Heart left ventricle (tissue), 16 donors: Measurements from ENCODE around the gene TCEAL6. TPM values are rescaled to one million over a fixed set of nuclear protein-coding genes. Genes with fewer than 3 reads are reported as not detected.
"Not testable (repeated sequence)": the region's sequence is repeated elsewhere in the genome, so short reads cannot be mapped to it uniquely, and the experiment has no call there.

ENCODE experiments used
- ATAC-seq, 4 donors: fragments of 200-7000 bp; cut with Tn5 transposase; one replicate each; pipeline ENCODE4 v1.9.1; 2020 to 2022; ENCODE audit warnings: moderate library complexity in 4 of 4, mild to moderate bottlenecking in 3 of 4, moderate number of reproducible peaks in 1 of 4
- DNase-seq, 5 donors: peaks; one replicate each; pipeline ENCODE4 v3.0.0-alpha.2; 2020
- H3K27ac ChIP-seq, 12 donors: fragments of 200-600 bp; sonication (generic) in 4 of 12; one replicate each; pipeline versions ENCODE4 v1.5.0 to v1.8.0; 2016 to 2022; ENCODE audit warnings: mild to moderate bottlenecking in 2 of 12
- H3K27me3 ChIP-seq, 9 donors: fragments of 200-600 bp; sonication (generic) in 2 of 9; one replicate each; pipeline versions ENCODE4 v1.5.1 to v1.8.0; 2016 to 2022; ENCODE audit warnings: mild to moderate bottlenecking in 3 of 9
- H3K36me3 ChIP-seq, 9 donors: fragments of 200-600 bp; sonication (generic) in 2 of 9; one replicate each; pipeline versions ENCODE4 v1.5.0 to v1.8.0; 2018 to 2022; ENCODE audit warnings: mild to moderate bottlenecking in 2 of 9
- H3K4me1 ChIP-seq, 12 donors: fragments of 200-600 bp; sonication (generic) in 4 of 12; one replicate each; pipeline versions ENCODE4 v1.5.0 to v1.8.0; 2016 to 2022; ENCODE audit warnings: mild to moderate bottlenecking in 3 of 12
- H3K4me3 ChIP-seq, 12 donors: fragments of 200-600 bp; sonication (generic) in 4 of 12; one replicate each; pipeline versions ENCODE4 v1.5.0 to v1.8.0; 2017 to 2022; ENCODE audit warnings: mild to moderate bottlenecking in 9 of 12, moderate library complexity in 4 of 12
- H3K9me3 ChIP-seq, 12 donors: fragments of 200-600 bp; sonication (generic) in 4 of 12; one replicate each; pipeline versions ENCODE4 v1.5.0 to v1.8.0; 2016 to 2022; ENCODE audit warnings: mild to moderate bottlenecking in 1 of 12
- POLR2A ChIP-seq, 2 donors: fragments of 450-650 bp; IDR thresholded peaks; one replicate each; pipeline ENCODE4 v1.6.1; 2017; ENCODE audit warnings: antibody characterized with exemption in 2 of 2, mild to moderate bottlenecking in 2 of 2, moderate library complexity in 2 of 2
- WGBS, 4 donors: extraction: QIAGEN DNeasy Blood & Tissue Kit in 2 of 4; methylation state at CpG; one replicate each; pipeline versions ENCODE4 v1.1.5 to v1.1.7; 2013 to 2018; 5-methylcytosine and 5-hydroxymethylcytosine counted together
- intact Hi-C, 10 donors: fragments of 100-400 bp; cut with DNase I; formaldehyde crosslinking; loops; one replicate each; pipeline versions ENCODE4 v1.11.1 to v1.14.2; 2022
- polyA plus RNA-seq, 2 donors: library from polyadenylated mRNA; stranded (reverse); fragments of 200-250 nt; gene quantifications; one replicate each; pipeline ENCODE4 v1.2.3, GENCODE V29; 2013
- total RNA-seq, 9 donors: library from RNA; depleted of rRNA in 2 of 9; stranded (reverse); fragments of >200 nt in 2 of 9; fragmentation: NEBNext Ultra II Directional in 3 of 9; extraction: Animal tissue kit (Norgen Biotek cat#: 25700) in 3 of 9; gene quantifications; one replicate each; pipeline versions ENCODE4 v1.1.0 to v1.2.4, GENCODE V29; 2016 to 2023
- TF ChIP-seq, protein P1 (sequence below), 12 donors: fragments of 200-600 bp; sonication (generic) in 4 of 12; IDR thresholded peaks; one replicate each; pipeline versions ENCODE4 v1.5.0 to v1.8.0; 2018 to 2022; ENCODE audit warnings: antibody characterized with exemption in 12 of 12, mild to moderate bottlenecking in 5 of 12
- donor health status: ischemic (EF 13 %, LVEDD 7.1; RV severe dilation, severe dysfunction).
- donor health status: healthy with polysubstance abuse.
- donor health status: DM: no; HTN: yes; CAD: no.
- donor health status: DM: no; HTN: no; CAD: no.
- donor health status: ischemic (EF 25% LVEDD 6.9; RV normal size, moderate dysfunction).
- donor health status: ischemic (EF 25% LVEDD 5.7; RV mildly dilated, moderate dysfunction).
- donor health status: healthy.
- donor health status: DM: yes; HTN: yes; CAD: no.
- donor health status: ischemic (EF 35%, LVEDD 5.7; RV mildly dilated, moderate dysfunction).
- donor health status: nonischemic (EF 11% LVEDD 7.7; RV severe dilation, severe dysfunction).
- donor health status: DM: yes; HTN: yes; CAD: no.
- donor health status: PGD.
- donor health status: ischemic (EF 29% LVEDD 5.4; RV normal size, mild dysfunction).
- donor health status: nonischemic (EF 23%, LVEDD 6.1; RV moderate dilation, normal function).

Gene TCEAL6
- total and polyA plus RNA-seq, 11 donors = 1.2 TPM; not detected in 10

DNA sequence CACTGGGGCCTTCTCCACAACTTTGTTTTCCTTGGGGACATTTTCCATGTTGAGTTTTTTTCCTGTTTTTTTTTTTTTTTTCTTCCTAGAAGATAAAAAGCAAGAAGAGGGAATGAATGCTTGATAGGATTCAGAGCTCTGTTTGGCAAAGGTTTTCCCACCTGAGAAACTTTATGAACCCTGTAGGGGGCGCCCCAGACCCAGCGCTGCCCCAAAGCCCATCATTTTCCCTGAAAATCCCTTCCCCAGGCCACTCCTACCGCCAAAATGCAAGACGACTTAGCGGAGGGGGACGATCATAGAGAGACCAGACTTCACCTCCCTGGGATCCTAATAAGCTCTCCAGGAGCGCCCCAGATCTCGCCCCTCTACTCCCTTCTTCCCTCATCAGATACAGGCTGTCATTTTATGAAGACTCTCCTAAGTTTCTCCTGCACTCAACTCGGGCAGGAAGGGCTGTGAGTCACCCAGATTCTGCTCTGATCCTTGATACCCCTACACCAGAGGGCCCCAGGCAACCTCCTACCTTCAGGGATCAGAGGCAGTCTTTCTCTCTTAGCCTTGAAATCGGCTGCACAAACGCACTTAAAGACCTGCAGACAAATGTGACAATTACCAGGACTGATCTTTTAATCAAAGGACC, 12.1 kb upstream of the TCEAL6 start:
- intact Hi-C loops = no loop called here
- WGBS, 4 donors = 5 to 13% (median 7%) methylated on average over 11 of the region's 11 CpGs
- no peaks in the 10 kb centered on the region for H3K4me1 ChIP-seq
- H3K4me3 ChIP-seq = peak overlapping the region in 1 of 12 donors; percentile 49
- H3K36me3 ChIP-seq = no peaks in the 10 kb centered on the region
- TF ChIP-seq, protein P1, sequence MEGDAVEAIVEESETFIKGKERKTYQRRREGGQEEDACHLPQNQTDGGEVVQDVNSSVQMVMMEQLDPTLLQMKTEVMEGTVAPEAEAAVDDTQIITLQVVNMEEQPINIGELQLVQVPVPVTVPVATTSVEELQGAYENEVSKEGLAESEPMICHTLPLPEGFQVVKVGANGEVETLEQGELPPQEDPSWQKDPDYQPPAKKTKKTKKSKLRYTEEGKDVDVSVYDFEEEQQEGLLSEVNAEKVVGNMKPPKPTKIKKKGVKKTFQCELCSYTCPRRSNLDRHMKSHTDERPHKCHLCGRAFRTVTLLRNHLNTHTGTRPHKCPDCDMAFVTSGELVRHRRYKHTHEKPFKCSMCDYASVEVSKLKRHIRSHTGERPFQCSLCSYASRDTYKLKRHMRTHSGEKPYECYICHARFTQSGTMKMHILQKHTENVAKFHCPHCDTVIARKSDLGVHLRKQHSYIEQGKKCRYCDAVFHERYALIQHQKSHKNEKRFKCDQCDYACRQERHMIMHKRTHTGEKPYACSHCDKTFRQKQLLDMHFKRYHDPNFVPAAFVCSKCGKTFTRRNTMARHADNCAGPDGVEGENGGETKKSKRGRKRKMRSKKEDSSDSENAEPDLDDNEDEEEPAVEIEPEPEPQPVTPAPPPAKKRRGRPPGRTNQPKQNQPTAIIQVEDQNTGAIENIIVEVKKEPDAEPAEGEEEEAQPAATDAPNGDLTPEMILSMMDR (IDR thresholded peaks at IDR 0.05) = peak in 5 of 12 donors; percentile 7 to 27 (median 21)
- no peak for TF ChIP-seq POLR2A (IDR thresholded peaks at IDR 0.05)
- no peak for DNase-seq
- H3K9me3 ChIP-seq = no peaks in the 10 kb centered on the region
- H3K27ac ChIP-seq = no peak overlapping the region
- H3K27me3 ChIP-seq = peaks cover 0 to 31% (median 0%) of the 10 kb centered on the region in 9 donors
- ATAC-seq = no peak

- DNase-seq, H3K27ac ChIP-seq, intact Hi-C loops, H3K9me3 ChIP-seq, ATAC-seq, H3K4me1 ChIP-seq, H3K4me3 ChIP-seq, H3K36me3 ChIP-seq: not testable (repeated sequence)
- WGBS, 4 donors = 8 to 45% (median 24%) methylated on average over 18 to 19 of the region's 19 CpGs
- peaks cover 0 to 56% (median 0%) of the 10 kb centered on the region in 9 donors for H3K27me3 ChIP-seq
These were observed 650 bp downstream of the TCEAL6 start for GRCh38 chrX:102141631-102142030.

GRCh38 chrX:102140876-102141275, 1.4 kb downstream of the TCEAL6 start:
- peaks cover 0 to 53% (median 0%) of the 10 kb centered on the region in 9 donors for H3K27me3 ChIP-seq
- ATAC-seq, DNase-seq, H3K27ac ChIP-seq, H3K9me3 ChIP-seq, H3K36me3 ChIP-seq, H3K4me1 ChIP-seq, intact Hi-C loops, H3K4me3 ChIP-seq: not testable (repeated sequence)
- 32 to 67% (median 55%) methylated on average over 16 of the region's 16 CpGs for WGBS, 4 donors

- ATAC-seq = no peak
- Histone ChIP-seq H3K27ac (no peak overlapping the region), H3K36me3 (no peaks in the 10 kb centered on the region), H3K9me3 (no peaks in the 10 kb centered on the region), H3K4me3 (no peak overlapping the region), H3K27me3 (peaks cover 0 to 38% (median 0%) of the 10 kb centered on the region in 9 donors), H3K4me1 (no peaks in the 10 kb centered on the region)
- no peak for DNase-seq
- WGBS, 4 donors = 34 to 60% (median 41%) methylated on average over 4 of the region's 4 CpGs
- no peak for TF ChIP-seq POLR2A (IDR thresholded peaks at IDR 0.05)
- TF ChIP-seq, protein P1 (IDR thresholded peaks at IDR 0.05) = no peak
- intact Hi-C loops = no loop called here
These were observed 4.2 kb downstream of the TCEAL6 start for GRCh38 chrX:102138064-102138463.

DNA sequence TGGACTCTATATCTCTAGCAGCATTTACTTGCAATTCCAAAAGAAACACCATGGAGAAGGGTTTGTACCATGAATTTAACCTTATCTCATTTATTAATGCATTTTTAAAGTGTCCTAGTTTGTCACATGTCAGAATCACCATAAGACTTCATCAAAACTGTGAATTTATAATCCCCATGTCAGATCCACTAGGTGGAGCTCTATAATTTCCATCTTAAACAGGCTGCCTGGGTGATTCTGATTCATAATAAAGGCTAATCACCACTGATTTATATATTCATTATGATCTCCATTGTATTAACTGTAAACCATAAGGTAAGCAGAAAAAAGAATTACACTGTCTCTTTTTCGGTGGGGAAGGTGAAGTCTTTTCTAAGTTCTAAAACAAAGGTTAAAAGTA, 12.8 kb downstream of the TCEAL6 start:
- peaks cover 0 to 64% (median 0%) of the 10 kb centered on the region in 9 donors for H3K27me3 ChIP-seq
- ATAC-seq = no peak
- 18 to 64% (median 48%) methylated on average over 1 of the region's 1 CpG for WGBS, 4 donors
- no peak for DNase-seq
- H3K36me3 ChIP-seq = no peaks in the 10 kb centered on the region
- TF ChIP-seq, protein P1 (IDR thresholded peaks at IDR 0.05) = peak in 9 of 12 donors; percentile 11 to 45 (median 31)
- no peak for TF ChIP-seq POLR2A (IDR thresholded peaks at IDR 0.05)
- H3K27ac ChIP-seq = no peak overlapping the region
- intact Hi-C loops = no loop called here
- no peak overlapping the region for H3K4me3 ChIP-seq
- H3K9me3 ChIP-seq = no peaks in the 10 kb centered on the region
- H3K4me1 ChIP-seq = no peaks in the 10 kb centered on the region
